SK-N-SH treated with all-trans-retinoic acid at 6 μM for 48 hours (cell line): ENCODE data around the gene ATP12A.

ENCODE experiments used
- ESRRG ChIP-seq: fragments of 250-450 bp; sonication (Bioruptor Pico); IDR thresholded peaks from 2 replicates; pipeline ENCODE4 v1.6.1; 2021; ENCODE audit warnings: mild to moderate bottlenecking
- PATZ1 ChIP-seq: fragments of 250-450 bp; sonication (Bioruptor Pico); IDR thresholded peaks from 2 replicates; pipeline ENCODE4 v1.8.0; 2020; ENCODE audit warnings: mild to moderate bottlenecking, moderate library complexity, borderline replicate concordance
- SNAI2 ChIP-seq: fragments of 250-450 bp; sonication (Bioruptor Pico); IDR thresholded peaks from 2 replicates; pipeline ENCODE4 v1.5.0; 2020; ENCODE audit warnings: mild to moderate bottlenecking, moderate library complexity
- ZFP3 ChIP-seq: fragments of 250-450 bp; sonication (Bioruptor Pico); IDR thresholded peaks from 2 replicates; pipeline ENCODE4 v1.5.0; 2020; ENCODE audit warnings: mild to moderate bottlenecking, moderate library complexity
- ZFP30 ChIP-seq: fragments of 450-650 bp; formaldehyde crosslinking; IDR thresholded peaks from 2 replicates; pipeline ENCODE4 v1.5.0; 2022; ENCODE audit warnings: mild to moderate bottlenecking, moderate library complexity
- ZNF565 ChIP-seq: fragments of 450-650 bp; formaldehyde crosslinking; conservative IDR thresholded peaks from 2 replicates; pipeline ENCODE4 v1.5.0; 2020; ENCODE audit warnings: low read depth, mild to moderate bottlenecking, moderate library complexity
- ZNF70 ChIP-seq: fragments of 450-650 bp; formaldehyde crosslinking; IDR thresholded peaks from 2 replicates; pipeline ENCODE4 v1.5.0; 2020; ENCODE audit warnings: mild to moderate bottlenecking, moderate library complexity
- TF ChIP-seq, protein P1 (sequence below): fragments of 250-450 bp; sonication (Bioruptor Pico); IDR thresholded peaks from 2 replicates; pipeline ENCODE4 v1.5.1; 2020; ENCODE audit warnings: low read depth, mild to moderate bottlenecking, moderate library complexity
- TF ChIP-seq, protein P2 (sequence below): fragments of 250-450 bp; sonication (Bioruptor Pico); IDR thresholded peaks from 2 replicates; pipeline ENCODE4 v1.5.0; 2020; ENCODE audit warnings: mild to moderate bottlenecking, moderate library complexity

DNA sequence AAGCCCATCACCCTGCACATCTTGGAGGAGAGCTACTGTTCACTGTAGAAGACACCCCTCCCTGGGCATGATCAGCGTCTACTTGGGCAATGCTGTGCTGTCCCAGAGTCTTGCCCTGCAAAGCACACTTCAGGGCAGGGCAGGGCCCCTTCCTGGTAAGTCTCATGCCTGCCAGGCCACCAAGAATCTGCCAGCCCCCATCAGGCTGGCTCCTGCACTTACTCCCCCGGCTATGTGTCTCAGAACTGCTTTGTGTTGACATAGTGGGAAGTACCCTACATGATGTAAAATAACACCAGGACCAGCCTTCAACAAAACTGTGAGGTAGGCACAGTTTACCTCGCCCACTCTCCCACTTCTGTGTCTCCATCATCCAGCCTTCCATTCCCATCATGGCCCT is 27.8 kb upstream of the ATP12A start:
- TF ChIP-seq PATZ1 (CRISPR knock-in tag), result no peak
- TF ChIP-seq ZFP30 (CRISPR knock-in tag), result no peak
- TF ChIP-seq, protein P1, sequence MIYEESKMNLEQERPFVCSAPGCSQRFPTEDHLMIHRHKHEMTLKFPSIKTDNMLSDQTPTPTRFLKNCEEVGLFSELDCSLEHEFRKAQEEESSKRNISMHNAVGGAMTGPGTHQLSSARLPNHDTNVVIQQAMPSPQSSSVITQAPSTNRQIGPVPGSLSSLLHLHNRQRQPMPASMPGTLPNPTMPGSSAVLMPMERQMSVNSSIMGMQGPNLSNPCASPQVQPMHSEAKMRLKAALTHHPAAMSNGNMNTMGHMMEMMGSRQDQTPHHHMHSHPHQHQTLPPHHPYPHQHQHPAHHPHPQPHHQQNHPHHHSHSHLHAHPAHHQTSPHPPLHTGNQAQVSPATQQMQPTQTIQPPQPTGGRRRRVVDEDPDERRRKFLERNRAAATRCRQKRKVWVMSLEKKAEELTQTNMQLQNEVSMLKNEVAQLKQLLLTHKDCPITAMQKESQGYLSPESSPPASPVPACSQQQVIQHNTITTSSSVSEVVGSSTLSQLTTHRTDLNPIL (CRISPR knock-in tag), result no peak
- TF ChIP-seq ZFP3 (CRISPR knock-in tag), result no peak
- TF ChIP-seq, protein P2, sequence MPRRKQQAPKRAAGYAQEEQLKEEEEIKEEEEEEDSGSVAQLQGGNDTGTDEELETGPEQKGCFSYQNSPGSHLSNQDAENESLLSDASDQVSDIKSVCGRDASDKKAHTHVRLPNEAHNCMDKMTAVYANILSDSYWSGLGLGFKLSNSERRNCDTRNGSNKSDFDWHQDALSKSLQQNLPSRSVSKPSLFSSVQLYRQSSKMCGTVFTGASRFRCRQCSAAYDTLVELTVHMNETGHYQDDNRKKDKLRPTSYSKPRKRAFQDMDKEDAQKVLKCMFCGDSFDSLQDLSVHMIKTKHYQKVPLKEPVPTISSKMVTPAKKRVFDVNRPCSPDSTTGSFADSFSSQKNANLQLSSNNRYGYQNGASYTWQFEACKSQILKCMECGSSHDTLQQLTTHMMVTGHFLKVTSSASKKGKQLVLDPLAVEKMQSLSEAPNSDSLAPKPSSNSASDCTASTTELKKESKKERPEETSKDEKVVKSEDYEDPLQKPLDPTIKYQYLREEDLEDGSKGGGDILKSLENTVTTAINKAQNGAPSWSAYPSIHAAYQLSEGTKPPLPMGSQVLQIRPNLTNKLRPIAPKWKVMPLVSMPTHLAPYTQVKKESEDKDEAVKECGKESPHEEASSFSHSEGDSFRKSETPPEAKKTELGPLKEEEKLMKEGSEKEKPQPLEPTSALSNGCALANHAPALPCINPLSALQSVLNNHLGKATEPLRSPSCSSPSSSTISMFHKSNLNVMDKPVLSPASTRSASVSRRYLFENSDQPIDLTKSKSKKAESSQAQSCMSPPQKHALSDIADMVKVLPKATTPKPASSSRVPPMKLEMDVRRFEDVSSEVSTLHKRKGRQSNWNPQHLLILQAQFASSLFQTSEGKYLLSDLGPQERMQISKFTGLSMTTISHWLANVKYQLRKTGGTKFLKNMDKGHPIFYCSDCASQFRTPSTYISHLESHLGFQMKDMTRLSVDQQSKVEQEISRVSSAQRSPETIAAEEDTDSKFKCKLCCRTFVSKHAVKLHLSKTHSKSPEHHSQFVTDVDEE (CRISPR knock-in tag), result no peak
- no peak for TF ChIP-seq ZNF565
- TF ChIP-seq ZNF70 (CRISPR knock-in tag), result no peak
- no peak for TF ChIP-seq ESRRG (CRISPR knock-in tag)
- no peak for TF ChIP-seq SNAI2 (CRISPR knock-in tag)
